OCI-LY7 (cell line): ENCODE measurements around the gene ETV7. TPM values are rescaled to one million over a fixed set of nuclear protein-coding genes. Genes with fewer than 3 reads are reported as not detected.
A peak's percentile ranks its signal among the peaks of the same experiment; 100 is the strongest.

Experiments used
- Bru-seq: library from RNA; stranded (reverse); fragments of 400-500 nt; gene quantifications from one replicate; lab custom pipeline; 2021; lab: Mats Ljungman, UMichigan
- BruChase-seq, 2 experiments: library from RNA; stranded (reverse); fragments of 400-500 nt; gene quantifications; one replicate each; lab custom pipeline; 2021; lab: Mats Ljungman, UMichigan
- BruUV-seq: library from RNA; stranded (reverse); fragments of 400-500 nt; replicated peaks from 2 replicates; lab custom pipeline; 2021; lab: Mats Ljungman, UMichigan
- CTCF ChIA-PET: fragments of 300-600 bp; sonication (Branson Sonifier 250); formaldehyde crosslinking; loops from one replicate; lab custom pipeline; 2022; ENCODE audit warnings: antibody characterized with exemption; ENCODE audit not compliant: unreplicated experiment; lab: Charles Lee
- POLR2A ChIA-PET: fragments of 300-600 bp; sonication (Branson Sonifier 250); formaldehyde crosslinking; loops from one replicate; lab custom pipeline; 2022; ENCODE audit warnings: antibody characterized with exemption; lab: Charles Lee
- DNase-seq: peaks from one replicate; pipeline ENCODE4 v3.0.0-alpha.2; 2015; ENCODE audit warnings: low spot score
- H2AFZ ChIP-seq: fragments of 200-600 bp; sonication (generic), shearing (Covaris generic); 2 replicates; pipeline ENCODE4 v1.6.1; 2014; ENCODE audit warnings: mild to moderate bottlenecking, antibody characterized with exemption, low read length, moderate library complexity
- H3K27ac ChIP-seq: fragments of 200-600 bp; sonication (generic); 2 replicates; pipeline ENCODE4 v1.5.1; 2014; ENCODE audit warnings: mixed run types, low read depth, mild to moderate bottlenecking, moderate library complexity, low read length, inconsistent platforms; ENCODE audit not compliant: poor library complexity, severe bottlenecking
- H3K36me3 ChIP-seq: fragments of 200-600 bp; sonication (generic); 2 replicates; pipeline ENCODE4 v1.6.1; 2014; ENCODE audit warnings: mild to moderate bottlenecking, antibody characterized with exemption, low read length, moderate library complexity, mixed read lengths; ENCODE audit not compliant: insufficient read depth
- H3K4me1 ChIP-seq: fragments of 200-600 bp; sonication (generic); 2 replicates; pipeline ENCODE4 v1.5.1; 2014; ENCODE audit warnings: mild to moderate bottlenecking, low read length; ENCODE audit not compliant: insufficient read depth, poor library complexity, severe bottlenecking
- H3K4me2 ChIP-seq: fragments of 200-600 bp; sonication (generic); 2 replicates; pipeline ENCODE4 v1.6.1; 2014; ENCODE audit warnings: mild to moderate bottlenecking, low read length
- H3K4me3 ChIP-seq: fragments of 200-600 bp; sonication (generic); 2 replicates; pipeline ENCODE4 v1.5.1; 2014; ENCODE audit warnings: mild to moderate bottlenecking, low read depth, low read length; ENCODE audit not compliant: poor library complexity, severe bottlenecking
- H3K79me2 ChIP-seq: fragments of 200-600 bp; sonication (generic); 2 replicates; pipeline ENCODE4 v1.6.1; 2016; ENCODE audit warnings: low read depth, mild to moderate bottlenecking, low read length, moderate library complexity, mixed read lengths; ENCODE audit not compliant: insufficient read depth
- H3K9me2 ChIP-seq: fragments of 200-600 bp; sonication (generic); 2 replicates; pipeline ENCODE4 v1.6.1; 2016; ENCODE audit warnings: mild to moderate bottlenecking, low read length, mixed read lengths; ENCODE audit not compliant: insufficient read depth
- H3K9me3 ChIP-seq: fragments of 200-600 bp; sonication (generic); 2 replicates; pipeline ENCODE4 v1.6.1; 2014; ENCODE audit warnings: mild to moderate bottlenecking, mixed run types, low read length, mixed read lengths
- H4K20me1 ChIP-seq: fragments of 200-600 bp; sonication (generic); 2 replicates; pipeline ENCODE4 v1.6.1; 2014; ENCODE audit warnings: mild to moderate bottlenecking, antibody characterized with exemption, low read length, moderate library complexity, mixed read lengths; ENCODE audit not compliant: insufficient read depth
- CTCF ChIP-seq: fragments of 200-600 bp; sonication (generic); conservative IDR thresholded peaks from 2 replicates; pipeline ENCODE4 v1.5.1; 2014; ENCODE audit warnings: mild to moderate bottlenecking, antibody characterized with exemption, low read length, moderate library complexity, mixed read lengths
- EZH2phosphoT487 ChIP-seq: fragments of 200-600 bp; sonication (generic); IDR thresholded peaks from 2 replicates; pipeline ENCODE4 v1.6.1; 2018; ENCODE audit warnings: low read depth, borderline replicate concordance, mild to moderate bottlenecking, mixed run types, antibody characterized with exemption, low read length, moderate library complexity, mixed read lengths
- intact Hi-C: fragments of 100-400 bp; cut with micrococcal nuclease; formaldehyde crosslinking; loops from one replicate; pipeline ENCODE4 v1.10.0; 2022; ENCODE audit not compliant: unreplicated experiment
- long read RNA-seq: library from polyadenylated mRNA; stranded (forward); transcript quantifications from one replicate; pipeline ENCODE4 v2.0.0, GENCODE V29; 2022
- total RNA-seq, 2 experiments: library from RNA; depleted of rRNA in 1 of 2; stranded (reverse); fragments of >200 nt in 1 of 2; shearing (Covaris generic) in 1 of 2; gene quantifications; 2 replicates each; pipeline ENCODE4 v1.2.3, GENCODE V29; 2014 to 2022

ETV7 gene
- total RNA-seq (2014; rRNA removed; shearing (Covaris generic)) = not detected in 2 replicates
- total RNA-seq (2022) = not detected in 2 replicates
- Bru-seq, nascent RNA = percentile 24 among the genes with signal in this experiment
- BruChase-seq, experiment 1, labeled RNA remaining after a 6-hour chase = percentile 9 among the genes with signal in this experiment
- percentile 7 among the genes with signal in this experiment for BruChase-seq, experiment 2, labeled RNA remaining after a 2-hour chase
- long read RNA-seq = 0 reads

- H3K4me2 ChIP-seq = no peak within 1 kb of the TSS; the same call in 1 of the 2 replicates
- DNase-seq = no peak
- no peaks in the 10 kb centered on the region for H4K20me1 ChIP-seq
- no peak within 1 kb of the TSS for H3K27ac ChIP-seq
- no peaks in the 10 kb centered on the region for H3K9me3 ChIP-seq
- no peak within 1 kb of the TSS for H3K4me3 ChIP-seq
- ChIA-PET POLR2A (no interaction called here), CTCF (no interaction called here)
- H3K4me1 ChIP-seq = peaks cover 7% of the 10 kb centered on the region
- no TSS peak for BruUV-seq
- H3K79me2 ChIP-seq = no peaks in the 10 kb centered on the region
- no peaks in the 10 kb centered on the region for H3K9me2 ChIP-seq
- no peak within 1 kb of the TSS for H2AFZ ChIP-seq
- TF ChIP-seq CTCF = no peak
- TF ChIP-seq EZH2phosphoT487 = no peak
- no peaks in the 10 kb centered on the region for H3K36me3 ChIP-seq
- intact Hi-C loops = no loop called here
Observed at GRCh38 chr6:36387440-36388303, at the start of gene ETV7. Gene ETV7, minus strand, starts transcription at chr6:36387669. Its CDS starts 128 bp downstream, at chr6:36387541.

GRCh38 chr6:36436466-36436865 lies 49.0 kb upstream of the ETV7 start:
- Histone ChIP-seq H4K20me1 (no peaks in the 10 kb centered on the region), H3K4me3 (no peak overlapping the region), H3K4me1 (peaks cover 8% of the 10 kb centered on the region), H3K9me3 (no peaks in the 10 kb centered on the region), H3K36me3 (no peaks in the 10 kb centered on the region), H3K9me2 (no peaks in the 10 kb centered on the region), H3K27ac (no peak overlapping the region), H3K79me2 (no peaks in the 10 kb centered on the region), H2AFZ (no peak overlapping the region), H3K4me2 (no peak overlapping the region)
- CTCF ChIA-PET = no interaction called here
- intact Hi-C loops = no loop called here
- DNase-seq = no peak
- no TSS peak for BruUV-seq
- TF ChIP-seq CTCF (no peak), EZH2phosphoT487 (no peak)
- POLR2A ChIA-PET = interaction anchor here (0.6 kb wide), 1 partner anchor 161 kb away, joined by 3 read pairs; no protein-coding TSS in a partner anchor
